NCI-H510A treated with DMSO at 0.1 percent for 48 hours (cell line): Measurements from ENCODE around the gene SERPINA10.

Experiments
- DNase-seq: peaks from one replicate; lab custom pipeline; 2025; lab: John Stamatoyannopoulos, UW

Gene SERPINA10

GRCh38 chr14:94292872-94293577 is at the start of gene SERPINA10:
Gene SERPINA10, minus strand, starts transcription at chr14:94293268. Its CDS starts 2,675 bp downstream, at chr14:94290593.
- no peak for DNase-seq

DNA sequence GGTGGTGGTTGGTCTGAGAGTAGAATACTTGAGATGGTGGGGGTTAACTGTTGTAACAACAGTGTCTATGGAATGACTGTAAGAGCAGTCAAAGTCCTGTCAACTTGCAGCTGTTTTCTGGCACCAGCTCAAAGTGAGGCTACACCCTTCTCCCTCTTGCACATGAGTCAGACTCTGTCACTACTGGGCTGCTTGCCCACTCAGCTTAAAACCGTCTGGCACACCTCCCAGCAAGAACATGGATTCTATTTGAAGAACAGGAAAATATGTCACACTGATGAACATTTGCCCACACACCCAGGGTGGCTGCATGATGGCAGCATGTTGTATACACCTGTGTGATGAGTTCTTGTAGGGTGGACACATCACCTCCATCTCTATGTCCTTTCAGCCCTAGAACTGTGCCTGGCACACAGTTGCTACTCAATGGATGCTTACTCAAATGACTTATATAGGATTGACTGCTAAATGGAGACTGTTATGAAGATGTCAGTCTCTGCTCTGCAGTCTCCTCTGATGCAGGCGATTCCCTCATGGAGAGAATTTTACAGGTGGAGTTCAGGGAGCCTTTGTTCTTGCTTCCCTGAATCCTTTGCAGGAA is 49.4 kb upstream of the SERPINA10 start:
- DNase-seq = no peak

GRCh38 chr14:94341656-94342333 is 48.7 kb upstream of the SERPINA10 start:
- no peak for DNase-seq

- DNase-seq = no peak
Observed at GRCh38 chr14:94340533-94340932, 47.5 kb upstream of the SERPINA10 start.

GRCh38 chr14:94338023-94338422 is 45.0 kb upstream of the SERPINA10 start:
- no peak for DNase-seq

DNA sequence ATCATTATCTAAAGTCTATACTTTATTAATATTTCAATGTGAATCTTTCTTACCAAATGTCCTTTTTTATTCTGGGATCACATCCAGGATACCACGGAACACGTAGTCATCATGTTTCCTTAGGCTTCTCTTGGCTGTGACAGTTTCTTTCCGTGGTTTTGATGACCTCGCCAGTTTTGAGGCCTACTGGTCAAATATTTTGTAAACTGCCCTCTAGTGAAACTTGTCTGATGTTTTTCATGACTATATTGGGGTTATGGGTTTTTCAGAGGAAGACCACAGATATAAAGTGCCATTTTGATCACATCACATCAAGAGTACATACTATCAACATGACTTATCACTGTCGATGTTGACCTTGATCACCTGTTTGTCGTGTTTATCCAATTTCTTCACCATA is 44.2 kb upstream of the SERPINA10 start:
- DNase-seq = no peak

DNA sequence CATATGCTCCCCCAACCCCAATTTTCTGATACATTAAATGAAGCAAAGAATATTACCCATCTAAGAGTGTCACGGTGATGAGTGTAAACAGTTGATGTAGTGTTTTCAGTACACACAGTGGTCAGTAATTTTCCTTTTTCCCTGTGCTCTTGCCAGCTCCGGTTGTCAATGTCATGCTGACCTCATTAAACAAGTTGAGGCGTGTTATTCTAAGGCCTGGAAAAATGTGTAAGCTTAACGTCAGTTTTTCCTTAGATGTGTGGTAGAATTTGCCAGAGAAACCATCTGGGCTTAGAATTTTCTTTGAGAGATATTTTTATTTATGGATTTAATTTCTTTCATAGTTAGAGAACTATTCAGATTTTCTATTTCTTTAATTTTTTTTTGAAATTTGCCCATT is 41.8 kb upstream of the SERPINA10 start:
- DNase-seq = no peak

DNA sequence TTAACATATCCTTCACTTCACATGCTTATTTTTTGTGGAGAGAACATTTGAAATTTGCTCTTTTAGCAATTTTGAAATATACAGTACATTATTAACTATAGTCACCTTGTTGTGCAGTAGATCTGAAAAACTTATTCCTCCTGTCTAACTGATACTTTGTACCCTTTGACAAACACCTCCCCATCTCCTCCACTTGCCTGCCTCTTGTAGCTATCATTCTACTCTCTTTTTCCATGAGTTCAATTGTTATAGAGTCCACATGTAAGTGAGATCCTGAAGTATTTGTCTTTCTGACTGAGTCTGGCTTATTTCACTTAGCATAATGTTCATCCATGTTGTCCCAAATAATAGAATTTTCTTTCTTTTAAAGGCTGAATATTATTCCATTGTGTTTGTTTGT is 39.5 kb upstream of the SERPINA10 start:
- no peak for DNase-seq

- DNase-seq = no peak
Observed at GRCh38 chr14:94332063-94332583, 39.1 kb upstream of the SERPINA10 start.

- DNase-seq = no peak
Observed at GRCh38 chr14:94331462-94331861, 38.4 kb upstream of the SERPINA10 start.

- no peak for DNase-seq
Observed at GRCh38 chr14:94330857-94331256, 37.8 kb upstream of the SERPINA10 start.

DNA sequence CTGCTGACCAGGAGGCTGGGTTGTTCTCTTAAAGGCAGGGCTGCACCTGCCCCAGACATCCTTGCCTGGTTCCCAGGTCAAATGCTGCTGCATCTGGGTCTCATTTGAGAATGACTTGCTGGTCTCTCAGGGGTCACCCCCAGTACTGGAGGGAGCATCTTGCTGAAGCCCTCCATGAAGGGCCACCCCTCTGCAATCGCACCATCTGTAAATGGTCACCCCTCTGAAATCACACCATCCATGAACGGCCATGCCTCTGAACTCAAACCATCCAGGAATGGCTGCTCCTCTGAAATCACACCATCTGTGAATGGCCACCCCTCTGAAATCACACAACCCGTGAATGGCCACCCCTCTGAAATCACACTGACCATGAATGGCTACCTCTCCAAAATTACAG is 37.4 kb upstream of the SERPINA10 start:
- no peak for DNase-seq

DNA sequence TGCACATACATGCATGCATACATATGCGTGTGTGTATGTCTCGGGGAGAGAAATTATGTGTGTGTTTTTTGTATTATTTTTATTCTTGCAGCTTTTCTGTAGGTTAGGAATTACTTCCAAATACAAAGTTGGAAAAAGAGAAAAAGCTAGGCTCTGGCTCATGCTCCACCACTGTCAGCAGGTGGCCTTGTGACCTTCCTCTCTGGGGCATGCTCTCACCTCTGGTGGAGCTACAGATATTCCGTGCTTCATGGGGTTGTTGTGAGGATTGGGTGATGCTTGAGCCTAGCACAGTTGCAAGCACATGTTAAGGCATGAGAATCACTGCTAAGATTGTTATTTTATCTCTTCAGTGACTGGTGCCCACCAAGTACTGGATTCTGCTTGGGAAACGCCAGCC is 36.8 kb upstream of the SERPINA10 start:
- no peak for DNase-seq

DNA sequence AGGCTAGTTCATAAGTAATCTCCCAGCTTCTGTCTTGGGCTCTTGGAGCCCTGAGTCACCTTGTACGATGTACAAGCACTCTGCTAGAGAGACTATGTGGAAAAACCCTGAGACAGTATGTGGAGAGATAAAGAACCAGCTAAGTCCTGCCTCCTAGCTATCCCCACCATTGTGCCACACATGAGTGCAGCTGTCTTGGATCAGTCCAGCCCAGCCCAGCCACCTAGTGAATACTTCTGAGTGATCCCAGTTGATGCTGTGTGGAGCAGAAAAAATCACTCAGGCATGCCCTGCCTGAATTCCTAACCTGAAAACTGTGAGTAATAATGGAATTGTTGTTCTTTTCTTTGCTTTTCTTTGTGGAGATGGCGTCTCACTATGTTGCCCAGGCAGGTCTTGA is 35.1 kb upstream of the SERPINA10 start:
- no peak for DNase-seq

DNA sequence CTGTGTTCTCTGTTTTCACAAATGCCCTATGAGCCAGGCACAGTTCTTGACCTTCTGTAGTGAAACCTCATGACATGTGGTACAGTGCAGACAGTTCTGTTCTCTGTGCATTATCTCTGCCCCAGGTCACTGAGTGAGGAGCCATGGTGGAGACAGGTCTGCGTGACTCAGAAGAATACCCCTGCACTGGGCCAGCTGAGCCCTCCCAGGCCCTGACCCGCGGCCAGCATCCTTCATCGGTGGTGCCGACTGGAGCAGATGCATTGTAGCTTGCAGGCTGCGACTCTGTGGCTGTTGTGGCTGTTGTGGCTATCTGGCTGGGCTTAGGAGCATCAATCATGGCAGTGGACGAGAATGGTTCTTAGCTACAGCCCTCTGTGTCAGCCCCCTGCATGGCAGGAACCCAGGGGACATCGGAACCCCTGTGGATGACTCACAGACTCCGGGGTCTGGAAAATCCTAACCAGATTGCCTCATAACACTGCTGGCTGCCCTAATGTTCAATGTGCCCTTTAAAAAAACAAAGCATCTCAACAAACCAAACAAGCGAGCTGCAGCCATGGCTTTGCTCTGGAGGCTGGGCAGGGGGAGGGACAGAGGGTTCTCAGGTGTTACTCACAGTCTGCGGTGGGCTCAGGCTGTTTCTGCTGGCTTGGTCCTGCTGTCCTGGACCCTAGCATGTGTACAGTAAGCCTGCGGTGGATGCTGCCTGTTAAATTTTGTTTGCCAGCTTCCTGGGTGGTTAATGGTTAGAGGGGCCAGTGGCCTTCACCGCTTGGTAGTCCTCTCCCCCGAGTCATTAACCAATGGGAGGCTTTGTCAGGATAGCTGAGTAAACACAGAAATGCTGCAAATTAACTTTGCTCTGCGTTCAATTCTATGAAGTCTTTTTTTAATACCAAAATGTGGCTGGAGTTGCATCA is 29.8 kb upstream of the SERPINA10 start, which contains the start of gene SERPINA6:
Gene SERPINA6 (minus strand): TSS at position 689 of the 923 bp plus-strand sequence. CDS start 8,688 bp downstream, outside the sequence.
- DNase-seq = no peak

DNA sequence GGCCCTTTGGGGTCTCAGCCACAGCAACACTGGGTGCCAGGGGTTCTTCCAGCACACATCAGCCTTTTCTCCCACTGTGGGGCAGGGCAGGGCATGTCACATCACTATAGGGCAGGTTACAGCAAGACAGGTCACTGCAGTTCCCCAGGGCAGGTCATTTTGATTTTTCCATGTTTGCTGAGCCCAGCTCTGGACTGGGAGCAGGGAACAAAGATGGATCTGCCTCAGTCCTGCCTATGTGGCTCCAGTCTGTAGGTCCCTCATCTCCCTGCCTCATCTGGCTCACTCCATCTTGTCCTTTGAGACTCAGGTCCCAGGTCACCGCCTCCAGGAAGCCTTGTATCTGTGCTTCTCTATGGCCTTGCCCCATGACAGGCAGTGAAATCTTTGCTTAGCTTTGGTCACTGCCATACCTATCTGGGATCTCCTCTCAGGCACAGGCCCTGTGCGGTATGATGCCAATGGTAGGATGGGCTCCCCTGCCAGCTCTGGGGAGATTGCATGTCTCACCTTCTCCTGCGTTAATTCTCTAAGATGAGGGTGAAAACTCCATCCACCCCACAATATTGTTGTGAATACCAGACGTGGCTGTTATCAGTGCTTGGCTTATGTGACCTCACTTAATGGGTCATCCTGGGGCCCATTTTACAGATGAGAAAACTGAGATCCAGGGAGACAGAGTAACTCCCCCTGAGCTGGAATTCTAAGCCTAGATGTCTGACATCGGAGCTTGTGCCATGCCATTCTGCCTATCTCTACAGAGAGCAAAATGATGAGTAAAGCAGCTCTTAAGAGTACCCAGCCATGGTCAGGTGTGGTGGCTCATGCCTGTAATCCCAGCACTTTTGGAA is 28.6 kb upstream of the SERPINA10 start:
- no peak for DNase-seq

GRCh38 chr14:94320243-94320642 is 27.2 kb upstream of the SERPINA10 start:
- peak; percentile 5 for DNase-seq

DNA sequence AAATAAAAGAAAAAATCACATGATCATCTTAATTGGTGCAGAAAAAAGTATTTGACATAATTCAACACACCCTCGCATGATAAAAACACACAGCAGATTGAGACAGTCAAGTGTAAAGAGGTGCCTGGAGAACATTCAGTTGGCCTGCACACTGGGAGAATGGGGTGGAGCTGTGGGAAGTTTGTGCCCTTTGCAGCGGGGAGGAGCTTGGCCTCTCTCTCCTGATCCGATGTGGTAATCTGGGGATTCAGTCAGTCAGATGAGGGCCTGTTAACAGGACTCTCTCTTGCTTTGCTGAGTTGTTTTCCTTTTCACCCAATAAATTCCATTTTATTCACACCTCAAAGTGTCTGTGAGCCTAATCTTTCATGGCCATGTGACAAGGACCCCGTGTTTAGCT is 24.2 kb upstream of the SERPINA10 start:
- no peak for DNase-seq

DNA sequence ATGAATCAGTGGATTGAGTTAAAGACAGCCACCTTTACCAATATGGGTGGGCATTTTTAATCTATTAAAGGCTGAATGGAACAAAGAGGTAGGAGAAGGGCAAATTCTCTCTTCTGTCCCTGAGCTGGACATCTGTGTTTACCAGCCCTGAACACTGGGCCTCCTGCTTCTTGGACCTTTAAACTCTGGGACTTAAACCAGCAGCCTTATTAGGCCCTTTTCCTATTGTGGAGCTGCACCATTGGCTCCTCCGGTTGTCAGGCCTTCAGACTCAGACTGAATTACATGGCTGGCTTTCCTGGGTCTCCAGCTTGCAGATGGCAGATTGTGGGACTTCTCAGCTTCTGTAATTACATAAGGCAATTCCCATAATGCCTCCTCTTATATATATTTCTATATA is 23.6 kb upstream of the SERPINA10 start:
- DNase-seq = no peak

DNA sequence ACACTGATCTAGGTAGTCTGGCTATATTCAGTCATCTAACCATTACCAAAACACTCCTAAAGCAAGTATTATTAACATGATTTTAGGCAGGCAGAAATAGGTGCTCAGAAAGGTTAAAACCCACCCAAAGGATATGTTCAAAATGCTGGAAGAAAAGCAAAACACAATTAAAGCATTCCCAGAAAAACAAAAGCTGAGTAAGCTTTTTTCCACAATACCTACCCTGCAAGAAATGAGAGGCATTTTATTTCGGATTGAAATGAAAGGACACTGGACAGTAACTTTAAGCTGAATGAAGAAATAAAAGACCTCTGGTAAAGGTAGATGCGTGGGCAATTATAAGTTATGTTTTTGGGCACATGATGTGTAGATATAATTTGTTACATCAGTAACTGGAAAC is 21.8 kb upstream of the SERPINA10 start:
- no peak for DNase-seq
